ENCODE results near the gene GRB14.

Gene GRB14

DNA sequence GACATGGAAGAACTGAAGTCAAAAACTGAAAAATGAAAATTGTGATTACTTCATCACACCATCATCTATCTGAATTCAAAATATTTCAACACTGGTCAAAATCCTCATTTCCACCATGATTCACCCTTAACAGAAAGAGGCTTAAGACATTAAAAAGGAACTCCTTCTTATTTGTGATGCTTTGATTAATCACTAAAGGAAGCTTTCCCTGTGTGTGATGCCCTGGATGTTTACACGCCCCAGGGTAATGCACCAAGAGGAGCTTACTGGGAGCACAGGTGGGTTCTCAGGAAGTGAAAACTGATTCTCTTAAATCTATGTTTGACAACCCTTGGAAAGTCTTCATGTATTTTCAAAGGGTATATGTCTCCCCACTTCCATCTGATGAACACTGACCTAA is 11.5 kb downstream of the GRB14 start:
- no peak for DNase-seq

DNA sequence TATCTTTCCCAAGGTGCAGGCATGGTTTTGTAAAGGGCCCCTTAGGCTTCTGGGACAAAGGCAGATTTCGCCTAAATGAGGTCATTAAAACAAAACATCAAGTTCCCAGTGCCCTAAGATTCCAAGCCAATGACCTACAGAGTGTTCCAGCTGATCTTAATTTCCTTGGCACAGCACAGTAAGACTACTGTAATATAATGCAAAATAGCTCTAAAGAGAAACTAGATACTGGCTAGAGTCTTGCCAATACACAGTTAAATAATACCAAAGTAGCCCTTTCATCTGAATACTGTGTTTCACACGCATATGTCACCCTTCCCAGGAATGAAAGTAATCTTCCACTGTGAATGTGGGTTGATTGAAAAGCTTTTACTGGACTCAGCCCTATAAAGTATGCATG is 14.7 kb downstream of the GRB14 start:
- no peak for DNase-seq

DNA sequence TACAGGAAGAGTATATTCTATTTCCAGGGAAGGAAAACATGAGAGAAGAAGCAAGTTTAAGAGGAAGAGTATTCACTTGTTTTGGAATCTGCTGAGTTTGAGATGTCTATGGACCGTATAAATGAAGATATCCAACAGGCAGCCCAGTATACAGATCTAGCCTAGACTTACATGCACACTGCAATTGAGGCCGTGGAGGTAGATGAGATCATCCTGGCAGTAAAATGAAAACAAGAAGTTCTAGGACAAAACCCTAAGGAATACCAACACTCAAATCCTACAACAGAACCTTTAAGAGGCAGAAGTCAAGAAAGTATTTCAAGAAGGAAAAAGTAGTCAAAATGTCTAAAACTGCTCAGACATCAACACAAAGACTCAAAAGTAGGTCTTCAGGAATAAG is 16.0 kb downstream of the GRB14 start:
- no peak for DNase-seq

DNA sequence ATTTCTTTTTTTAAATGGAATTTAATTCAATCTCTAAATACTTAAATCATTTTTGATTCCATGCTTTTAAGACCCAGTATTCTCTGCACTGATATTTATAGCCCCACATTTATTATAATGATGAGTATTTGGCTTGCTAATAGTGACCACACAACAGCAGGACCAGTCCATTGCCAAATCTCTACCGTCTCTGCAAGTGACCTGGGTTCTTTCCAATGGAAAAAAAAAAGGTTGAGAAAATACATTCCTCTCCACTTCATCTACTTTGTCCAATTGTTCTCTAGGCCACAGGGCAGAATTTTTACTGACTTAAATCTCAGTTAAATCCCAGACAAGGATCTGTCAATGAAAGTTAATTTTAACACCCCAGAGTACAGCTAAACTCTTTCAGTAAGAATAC is 20.5 kb downstream of the GRB14 start:
- no peak for DNase-seq

GRCh38 chr2:164599954-164600589 is 21.2 kb downstream of the GRB14 start:
- DNase-seq = no peak

- DNase-seq = no peak
These were observed 23.3 kb downstream of the GRB14 start for GRCh38 chr2:164597983-164598382.

DNA sequence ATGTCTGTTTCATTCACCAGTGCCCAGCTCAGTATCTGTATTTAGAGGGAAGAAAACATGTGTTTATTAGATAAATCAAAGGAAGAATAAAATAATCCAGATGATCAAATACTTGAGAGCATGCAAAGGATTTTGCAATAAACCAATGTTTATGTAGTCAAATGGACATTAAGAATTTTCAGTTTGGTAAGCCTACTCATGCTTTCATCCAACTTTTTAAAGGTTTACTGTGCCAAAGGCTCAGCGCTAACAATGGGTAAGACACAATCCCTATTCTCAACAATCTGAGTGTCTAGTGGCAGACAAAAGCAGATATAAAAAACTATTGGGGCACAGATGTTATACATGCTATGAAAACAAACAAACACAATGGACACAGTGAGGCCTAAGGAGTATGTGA is 26.3 kb downstream of the GRB14 start:
- DNase-seq = no peak

DNA sequence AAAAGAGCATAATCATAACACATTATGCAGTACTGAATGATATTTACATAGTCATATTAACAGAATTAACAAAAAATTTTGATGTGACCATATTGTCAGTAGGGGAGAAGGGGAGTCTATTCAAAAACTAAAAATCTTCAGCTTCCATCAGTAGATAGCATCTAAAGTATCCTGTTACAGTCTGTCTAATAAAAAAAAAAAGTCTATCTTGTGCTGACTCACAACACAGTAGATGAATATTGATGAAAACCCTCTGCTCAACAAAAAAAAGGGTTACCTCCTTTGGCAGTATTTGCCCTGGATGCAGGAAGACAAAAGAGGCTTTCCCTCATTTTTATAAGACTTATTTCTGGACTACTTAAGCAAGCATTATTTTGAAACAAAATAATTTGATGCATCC is 27.3 kb downstream of the GRB14 start:
- DNase-seq = no peak

GRCh38 chr2:164593541-164593940 is 27.7 kb downstream of the GRB14 start:
- DNase-seq = no peak

- DNase-seq = no peak
These were observed 31.8 kb downstream of the GRB14 start for GRCh38 chr2:164589522-164589921.

DNA sequence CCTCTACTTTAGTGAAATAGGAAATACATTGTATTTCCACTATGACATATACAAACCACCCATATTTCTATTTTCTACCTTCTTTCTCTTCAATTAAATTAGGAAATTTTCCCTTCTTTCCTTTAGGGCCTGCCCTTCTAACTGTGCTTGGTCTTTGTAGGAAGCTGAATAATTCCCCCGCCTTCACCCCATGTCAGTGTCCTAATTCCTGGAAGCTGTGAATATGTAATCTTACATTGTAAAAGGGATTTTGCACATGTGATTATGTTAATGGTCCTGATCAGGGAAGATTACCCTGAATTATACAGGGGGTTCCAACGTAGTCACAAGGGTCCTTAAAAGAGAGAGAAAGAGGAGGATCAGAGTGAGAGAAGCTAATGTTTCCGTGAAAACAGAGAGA is 40.2 kb downstream of the GRB14 start:
- no peak for DNase-seq

- DNase-seq = no peak
These were observed 46.4 kb downstream of the GRB14 start for GRCh38 chr2:164574931-164575330.

GRCh38 chr2:164570475-164570874 is 50.8 kb downstream of the GRB14 start:
- DNase-seq = no peak

- DNase-seq = no peak
These were observed 51.9 kb downstream of the GRB14 start for GRCh38 chr2:164569378-164569777.

DNA sequence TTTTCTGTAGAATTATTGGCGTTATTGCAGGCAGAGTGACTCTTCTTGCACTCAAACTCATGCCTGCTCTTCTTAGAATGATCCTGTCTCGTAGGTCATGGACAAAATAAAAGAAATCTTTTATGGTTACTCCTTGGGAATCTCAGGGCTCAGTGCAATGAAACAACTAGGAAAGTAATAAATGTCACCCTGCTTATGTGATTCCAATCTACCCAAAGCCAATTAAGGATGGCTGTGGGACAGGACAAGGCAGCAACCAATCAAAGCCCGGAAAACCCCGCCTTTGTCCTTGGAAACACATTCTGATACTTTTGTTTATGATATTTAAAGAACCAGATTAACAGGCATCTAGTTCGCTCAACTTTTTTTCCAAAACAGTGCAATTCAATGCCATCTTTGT is 53.0 kb downstream of the GRB14 start:
- DNase-seq = no peak

DNA sequence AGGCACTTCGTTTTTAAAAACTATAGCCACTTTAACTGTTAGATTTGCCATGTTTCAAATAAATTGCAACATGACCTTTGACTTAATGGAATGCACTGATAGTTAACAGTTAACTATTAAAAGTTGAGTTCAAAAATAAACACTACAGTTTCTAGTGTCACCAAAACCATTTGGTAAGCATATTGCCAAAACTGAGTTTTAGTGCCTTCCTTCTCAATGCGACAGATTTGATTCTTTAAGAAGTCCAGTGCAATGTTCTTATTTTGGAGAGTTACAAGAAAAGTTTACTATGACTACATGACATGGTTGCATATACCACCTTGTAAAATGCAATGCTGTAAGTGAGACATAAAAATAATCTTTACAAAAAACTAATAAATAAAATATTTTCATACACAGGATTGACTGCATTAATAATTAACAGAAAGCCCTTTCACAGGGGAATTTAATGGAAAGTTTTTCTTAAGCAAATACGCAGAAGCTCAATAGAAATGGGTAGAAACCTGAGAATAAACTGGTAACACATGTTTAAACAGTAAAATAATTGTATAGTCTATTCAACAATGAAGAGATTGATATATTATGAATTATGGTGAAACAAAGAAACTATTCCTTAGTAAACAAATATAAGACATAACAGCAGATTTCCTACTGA is 53.8 kb downstream of the GRB14 start:
- DNase-seq = no peak

- no peak for DNase-seq
These were observed 55.9 kb downstream of the GRB14 start for GRCh38 chr2:164565359-164565758.

- no peak for DNase-seq
These were observed 58.6 kb downstream of the GRB14 start for GRCh38 chr2:164562666-164563065.

- DNase-seq = no peak
These were observed 59.3 kb downstream of the GRB14 start for GRCh38 chr2:164561991-164562390.

DNA sequence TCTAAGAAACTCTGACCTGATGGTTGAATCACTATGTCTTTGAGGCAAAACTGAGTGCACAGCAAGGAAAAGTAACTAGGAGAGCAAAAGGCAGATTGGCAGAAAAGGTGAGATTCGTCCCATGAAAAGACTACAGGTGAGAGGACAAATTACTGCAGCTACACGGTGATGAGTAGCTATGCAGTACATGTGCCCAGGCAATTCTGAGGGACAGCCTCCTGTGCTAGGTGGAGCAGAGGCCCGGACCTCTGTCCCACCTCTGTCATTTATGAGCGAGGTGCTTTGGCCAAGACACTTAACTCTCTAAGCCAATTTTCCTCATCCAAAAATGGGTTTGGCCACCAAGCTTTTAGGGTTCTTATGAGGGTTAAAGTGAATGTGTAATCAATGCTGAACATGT is 59.9 kb downstream of the GRB14 start:
- no peak for DNase-seq

DNA sequence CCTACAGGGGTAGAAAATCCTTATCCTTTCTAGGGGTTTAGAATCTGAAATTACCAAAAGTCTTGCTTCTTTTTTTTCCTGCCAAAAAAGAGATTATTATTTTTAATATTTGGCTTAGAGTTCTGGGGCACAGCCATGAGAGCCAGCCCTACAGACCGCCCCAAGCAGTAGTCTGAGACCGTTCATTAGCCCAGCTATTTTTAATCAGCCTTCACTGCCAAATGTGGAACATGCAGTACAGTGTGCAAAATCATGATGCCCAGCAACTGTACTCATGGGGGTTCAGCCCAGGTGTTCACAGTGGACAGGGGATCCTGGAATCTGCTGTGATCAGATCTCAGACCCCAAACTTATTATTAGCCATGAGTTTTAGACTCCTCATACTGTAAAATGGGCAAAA is 60.4 kb downstream of the GRB14 start:
- DNase-seq = no peak

- no peak for DNase-seq
These were observed 61.0 kb downstream of the GRB14 start for GRCh38 chr2:164560181-164560792.

GRCh38 chr2:164558450-164558849 is 62.8 kb downstream of the GRB14 start:
- no peak for DNase-seq

GRCh38 chr2:164554487-164554886 is 66.8 kb downstream of the GRB14 start:
- no peak for DNase-seq

GRCh38 chr2:164551519-164551918 is 69.8 kb downstream of the GRB14 start:
- no peak for DNase-seq
